Right forelimb (tissue), 1 donor: ENCODE measurements around the gene PRKG1.
"Not testable (repeated sequence)": the region's sequence is repeated elsewhere in the genome, so short reads cannot be mapped to it uniquely, and the experiment has no call there.

Source experiments
- DNase-seq: peaks from one replicate; pipeline ENCODE4 v3.0.0-alpha.2; 2018

The PRKG1 gene

DNA sequence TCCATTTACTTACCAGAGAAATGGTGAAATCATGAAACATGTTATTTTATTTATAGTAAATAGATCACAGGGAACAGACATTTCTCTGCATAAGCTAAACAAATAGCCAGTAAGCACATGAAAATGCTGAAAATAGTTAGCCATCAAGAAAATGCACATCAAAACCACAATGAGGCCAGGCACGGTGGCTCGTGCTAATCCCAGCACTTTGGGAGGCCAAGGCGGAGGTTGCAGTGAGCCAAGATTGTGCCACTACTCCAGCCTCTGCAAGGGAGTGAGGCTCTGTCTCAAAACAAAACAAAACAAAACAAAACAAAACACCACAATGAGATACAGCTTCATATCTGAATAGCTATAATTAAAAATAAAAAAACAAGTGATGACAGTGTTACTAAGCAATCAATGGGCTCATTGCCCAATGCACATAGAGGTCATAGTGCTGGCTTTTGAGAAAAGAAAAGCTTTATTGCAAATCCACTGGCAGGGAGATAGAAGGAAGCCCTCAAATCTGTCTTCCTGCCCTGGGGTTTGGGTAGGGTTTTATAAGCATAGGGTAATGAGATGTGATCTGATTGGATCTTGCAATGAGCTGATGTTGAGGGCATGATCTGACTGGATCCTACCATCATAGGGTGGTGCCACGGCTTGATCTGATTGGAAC, 608.9 kb downstream of the PRKG1 start:
- DNase-seq, result no peak

DNA sequence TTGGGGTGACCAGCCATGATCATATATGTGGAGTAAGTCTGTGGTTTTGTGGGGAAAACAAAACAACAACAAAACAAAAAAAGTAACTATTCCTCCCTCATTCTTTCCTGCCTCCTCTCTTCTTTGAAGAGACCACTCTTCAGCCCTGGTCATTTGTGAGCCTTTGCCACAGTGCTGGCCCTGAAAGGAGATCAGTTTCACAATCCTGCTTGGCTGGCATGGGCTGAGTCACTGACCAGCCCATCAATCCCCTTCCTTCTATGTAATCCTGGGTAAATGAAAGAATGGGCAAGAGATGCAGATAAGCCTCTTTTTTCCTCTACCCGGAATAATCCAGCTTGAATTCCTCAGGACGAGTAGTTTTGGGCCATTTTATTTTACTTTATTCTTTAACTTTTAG, 611.5 kb downstream of the PRKG1 start:
- DNase-seq, result no peak

DNA sequence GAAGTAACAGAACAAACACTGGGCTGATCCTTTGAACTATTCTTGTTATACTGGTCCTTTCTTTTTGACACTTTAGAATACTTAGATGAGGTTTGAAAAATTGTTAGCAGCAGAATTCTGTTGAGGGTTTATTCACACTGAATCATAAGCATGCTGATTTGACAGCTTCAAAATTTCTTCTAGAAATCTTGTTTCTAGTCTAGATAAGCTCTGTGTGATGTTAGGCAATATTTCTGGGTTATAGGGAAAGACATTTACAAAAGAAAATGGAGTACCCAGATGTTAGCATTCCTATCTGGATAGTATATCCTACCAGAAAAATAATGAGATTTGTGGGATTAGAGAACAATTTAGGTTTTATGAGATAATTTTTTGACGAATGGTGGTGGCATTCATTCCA, 613.0 kb downstream of the PRKG1 start:
- DNase-seq, result no peak

DNA sequence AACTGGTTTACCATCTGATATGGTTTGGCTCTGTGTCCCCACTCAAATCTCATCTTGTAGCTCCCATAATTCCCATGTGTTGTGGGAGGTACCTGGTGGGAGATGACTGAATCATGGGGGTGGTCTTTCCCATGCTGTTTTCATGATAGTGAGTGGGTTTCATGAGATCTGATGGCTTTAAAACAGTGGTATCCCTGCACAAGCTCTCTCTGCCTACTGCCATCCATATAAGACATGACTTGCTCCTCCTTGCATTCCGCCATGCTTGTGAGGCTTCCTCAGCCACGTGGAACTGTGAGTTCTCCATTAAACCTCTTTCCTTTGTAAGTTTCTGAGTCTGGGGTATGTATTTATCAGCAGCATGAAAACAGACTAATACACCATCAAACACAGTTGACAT, 614.5 kb downstream of the PRKG1 start:
- DNase-seq, result not testable (repeated sequence)

DNA sequence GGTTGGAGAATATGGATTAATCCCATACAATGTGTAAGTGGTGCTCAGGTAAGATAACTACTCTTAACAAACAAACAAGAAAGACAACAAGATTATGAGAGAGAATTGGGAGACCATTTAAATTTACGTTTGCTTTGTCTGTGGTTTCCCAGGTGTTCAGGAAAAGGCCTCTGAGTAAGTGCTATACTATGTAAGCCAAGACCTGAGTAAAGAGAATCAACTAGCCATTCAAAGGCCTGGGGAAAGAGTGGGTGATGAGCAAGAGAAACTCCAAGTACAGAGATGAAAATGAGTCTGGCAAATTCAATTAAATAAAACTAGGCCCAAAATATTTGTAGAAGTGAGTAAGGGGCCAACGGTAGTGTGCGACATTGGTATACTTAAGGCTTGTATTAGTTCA, 615.2 kb downstream of the PRKG1 start:
- DNase-seq, result no peak

DNA sequence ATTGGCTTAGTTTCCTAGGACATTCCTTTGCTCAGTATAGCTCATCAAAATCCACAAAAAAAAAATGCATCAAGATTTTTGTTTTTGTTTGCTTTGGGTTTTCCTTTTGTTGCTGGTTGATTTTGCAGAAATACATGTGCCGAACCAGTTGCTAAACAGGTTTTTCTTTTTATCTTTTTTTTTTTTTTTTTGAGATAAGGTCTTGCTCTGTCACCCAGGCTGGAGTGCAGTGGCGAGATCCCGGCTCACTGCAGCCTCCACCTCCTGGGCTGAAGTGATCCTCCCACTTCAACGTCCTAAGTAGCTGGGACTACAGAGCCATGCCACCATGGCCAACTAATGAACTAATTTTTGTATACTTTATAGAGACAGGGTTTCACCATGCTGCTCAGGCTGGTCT, 616.8 kb downstream of the PRKG1 start:
- no peak for DNase-seq

DNA sequence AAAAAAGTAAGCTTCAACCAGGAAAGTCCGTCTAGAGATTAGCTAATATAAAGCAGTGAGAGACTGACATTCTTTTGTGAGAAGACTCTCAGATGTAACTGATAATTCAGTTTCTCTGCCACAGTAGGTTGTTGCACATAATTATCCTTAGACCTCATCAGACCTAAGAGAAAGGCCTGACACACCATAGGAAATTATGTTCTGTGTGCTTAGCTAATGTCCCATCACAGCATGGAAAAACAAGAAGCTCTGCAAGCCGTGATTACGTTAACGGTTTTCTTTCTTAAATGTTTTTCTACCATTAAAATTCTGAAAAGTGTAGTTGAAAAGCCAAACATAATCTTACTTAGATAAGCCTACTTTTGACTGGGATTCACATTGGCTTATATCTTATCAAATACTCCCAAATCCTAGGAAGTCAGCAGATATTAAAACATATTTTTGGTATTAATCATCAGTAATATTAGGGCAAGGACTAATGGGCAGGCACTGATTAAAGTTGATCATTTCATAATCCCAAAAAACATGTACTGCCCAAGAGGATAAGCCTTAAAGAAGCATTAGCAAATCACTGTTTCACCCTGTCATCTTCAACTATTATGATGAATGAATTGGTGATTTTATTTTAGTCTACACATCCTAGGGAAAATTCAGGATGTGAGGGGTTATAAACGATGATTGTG, 619.9 kb downstream of the PRKG1 start:
- no peak for DNase-seq

DNA sequence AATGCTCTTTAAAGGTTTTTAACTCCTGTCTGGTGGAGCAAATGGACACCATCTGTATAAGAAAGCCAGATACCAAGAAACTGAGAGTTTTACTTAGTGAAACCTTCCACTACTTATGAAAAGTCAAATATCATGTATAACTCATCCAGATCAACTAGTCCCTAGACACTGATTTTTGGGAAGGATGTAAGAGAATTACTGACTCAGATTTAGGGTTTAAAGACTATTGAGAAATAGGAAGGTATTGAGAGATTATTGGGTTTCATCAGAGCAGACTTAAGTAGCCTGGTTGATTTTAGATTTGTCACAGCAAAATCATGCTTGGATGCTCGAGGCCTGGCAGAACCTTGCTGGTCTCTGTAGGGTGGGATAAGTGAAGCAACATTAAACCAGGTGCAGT, 622.0 kb downstream of the PRKG1 start:
- no peak for DNase-seq

DNA sequence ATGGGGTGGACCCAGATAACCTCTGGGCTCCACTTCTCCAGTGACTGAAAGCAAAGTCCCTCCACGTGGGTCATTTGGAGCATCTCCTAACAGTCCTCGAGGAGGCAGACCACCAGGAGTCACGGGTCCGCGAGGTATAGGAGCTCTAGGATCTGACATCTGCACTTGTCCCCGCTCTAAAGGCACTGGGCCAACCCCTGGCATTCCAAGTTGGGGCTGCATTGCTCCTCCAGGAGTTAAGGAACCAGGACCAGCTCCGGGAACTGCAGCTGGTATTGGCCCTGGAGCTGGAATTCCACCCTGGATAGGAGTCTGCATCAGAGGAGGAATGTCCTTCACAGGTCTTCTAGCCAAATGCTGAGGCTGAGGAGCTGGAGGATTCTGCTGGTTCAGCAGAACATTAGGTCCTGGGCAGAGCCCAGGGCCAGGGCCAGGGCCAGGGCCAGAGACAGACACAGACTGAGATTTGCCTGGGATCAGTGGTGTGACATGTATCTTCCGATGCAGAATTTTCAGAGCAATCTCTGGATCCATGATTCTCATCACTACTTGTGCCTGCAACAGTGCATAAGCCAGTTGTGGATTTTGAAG, 624.3 kb downstream of the PRKG1 start:
- no peak for DNase-seq

DNA sequence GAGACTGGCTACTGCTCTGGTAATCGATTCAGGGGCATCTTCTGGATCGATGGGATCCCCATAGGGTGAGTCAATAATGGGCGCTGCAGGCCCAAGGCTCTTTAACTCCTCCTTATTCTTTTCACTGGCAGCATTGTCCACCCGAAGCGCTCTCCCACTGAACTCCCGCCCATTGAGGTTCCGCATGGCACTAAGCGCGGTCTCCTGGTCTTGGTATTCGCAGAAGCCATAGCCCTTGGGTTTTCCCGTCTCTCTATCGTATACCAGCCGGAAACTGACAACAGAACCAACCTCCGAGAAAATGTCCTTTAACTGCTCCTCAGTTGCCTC, 624.8 kb downstream of the PRKG1 start:
- DNase-seq, result peak; percentile 45

DNA sequence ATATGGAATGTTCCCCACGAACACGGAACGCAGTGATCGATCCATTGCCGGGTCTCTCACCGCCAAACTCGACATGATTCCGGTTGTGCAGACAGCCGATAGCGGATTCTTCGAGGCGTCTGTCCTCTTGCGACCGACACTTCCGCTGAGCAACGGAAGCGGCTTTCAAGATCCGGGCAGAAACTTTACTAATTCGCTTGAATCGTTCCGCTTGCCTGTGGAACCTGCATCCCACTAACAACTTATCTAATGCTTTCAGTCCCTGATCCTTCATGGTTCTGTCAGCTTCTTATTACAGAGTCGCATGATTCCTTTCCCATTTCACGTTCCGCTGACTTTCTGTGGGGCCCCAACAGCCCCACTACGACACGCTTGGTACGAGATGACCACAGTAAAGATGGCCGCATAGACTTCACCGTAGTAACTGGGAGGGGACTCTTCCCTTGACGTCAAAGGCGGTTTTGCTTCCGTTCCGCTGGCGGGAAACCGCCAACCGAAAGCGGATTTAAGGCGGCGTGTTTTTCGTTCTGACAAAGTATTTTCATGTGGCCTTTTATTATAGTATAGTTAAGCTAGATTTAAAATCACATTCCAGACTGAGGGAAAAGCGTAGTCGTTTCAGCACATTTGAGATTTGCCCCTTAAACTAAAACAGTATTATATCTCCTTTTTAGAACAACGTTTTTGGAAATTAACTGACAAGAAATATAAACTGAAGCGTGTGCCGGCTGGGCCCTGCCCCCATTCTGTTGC, 625.4 kb downstream of the PRKG1 start, which contains the start of gene CSTF2T:
CSTF2T (minus strand) TSS at position 121 of the 753 bp plus-strand sequence; CDS start at position 75, 46 bp downstream.
- DNase-seq, result peak; percentile 94

DNA sequence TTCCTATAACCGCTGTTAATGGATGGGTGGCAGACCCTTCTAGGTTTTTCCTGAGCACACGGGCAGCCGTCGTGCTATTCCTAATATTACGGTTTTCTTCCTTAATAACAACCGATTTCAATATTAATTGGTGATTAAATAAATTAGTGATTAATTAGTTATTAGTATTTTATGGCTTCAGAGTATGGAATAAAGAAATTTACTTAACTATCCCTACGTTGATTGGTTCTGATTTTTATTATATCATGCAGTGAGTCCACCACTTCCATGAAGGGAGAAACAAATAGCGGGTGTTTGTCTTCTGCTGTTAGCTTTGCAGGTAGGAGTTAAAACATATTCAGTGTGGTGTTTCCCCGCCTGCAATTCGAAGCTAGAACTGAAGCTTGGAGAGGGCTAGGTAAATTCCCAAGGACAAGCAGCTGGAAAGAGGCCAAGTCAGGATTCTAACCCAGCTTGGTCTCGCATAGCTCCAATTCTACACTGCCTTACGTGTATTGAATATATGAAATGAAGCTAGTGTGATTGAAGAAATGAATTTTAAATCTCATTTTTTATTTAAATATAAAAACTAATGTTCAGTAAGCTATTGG, 626.0 kb downstream of the PRKG1 start:
- peak; percentile 48 for DNase-seq

DNA sequence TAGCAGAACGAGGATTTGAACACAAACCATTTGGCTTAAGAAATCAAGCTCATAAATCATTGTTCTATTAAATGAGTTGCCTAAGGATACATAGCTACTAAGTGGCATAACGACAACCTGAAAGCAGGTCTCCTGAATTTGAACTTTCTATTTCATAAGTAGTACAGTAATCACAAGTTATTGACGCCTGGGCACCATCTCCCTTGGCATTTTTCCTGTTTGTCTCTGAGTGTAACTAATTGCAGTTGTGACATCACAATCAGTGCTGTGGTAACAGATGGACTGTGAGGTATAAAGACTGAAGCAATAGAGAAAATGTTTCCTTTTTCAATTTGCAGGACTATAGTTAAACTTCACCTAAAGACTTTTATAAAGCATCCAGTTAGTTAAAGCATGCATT, 631.5 kb downstream of the PRKG1 start:
- no peak for DNase-seq

DNA sequence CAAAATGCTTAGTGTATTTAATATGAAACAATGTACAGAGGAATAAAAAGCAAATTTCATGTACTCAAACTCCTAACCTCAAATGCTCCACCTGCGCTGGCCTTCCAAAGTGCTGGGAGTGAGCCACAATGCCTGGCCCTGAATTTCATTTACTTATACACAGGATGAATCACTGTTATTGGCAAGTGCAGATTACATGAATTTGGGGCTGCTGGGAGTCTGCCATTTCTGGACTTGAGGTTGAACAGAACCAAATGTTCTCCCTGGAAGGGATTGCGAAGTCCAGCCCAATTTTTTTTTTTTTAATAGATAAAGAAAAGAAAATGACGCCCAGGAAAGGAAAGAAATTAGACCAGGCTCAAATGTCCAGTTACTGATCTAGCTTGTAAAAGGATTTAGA, 631.9 kb downstream of the PRKG1 start:
- DNase-seq, result no peak

DNA sequence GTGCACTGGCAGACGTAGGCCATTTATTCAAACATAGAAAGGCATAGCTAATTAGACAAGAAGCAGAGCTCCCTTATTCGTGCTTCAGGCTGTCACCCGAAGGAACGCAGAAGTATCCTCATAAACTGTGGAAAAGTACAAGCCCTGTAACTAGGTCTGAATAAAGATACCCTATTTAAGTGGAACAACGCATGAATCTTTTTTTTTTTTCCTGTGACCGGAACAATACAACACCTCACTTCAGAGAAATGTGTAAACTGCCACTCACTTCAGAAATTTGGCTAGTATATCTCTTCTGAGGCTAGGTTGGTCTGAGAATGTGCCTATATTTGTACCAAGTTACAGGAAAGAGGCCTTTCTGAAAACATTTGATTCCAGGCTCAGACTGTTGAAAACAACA, 633.1 kb downstream of the PRKG1 start:
- no peak for DNase-seq

DNA sequence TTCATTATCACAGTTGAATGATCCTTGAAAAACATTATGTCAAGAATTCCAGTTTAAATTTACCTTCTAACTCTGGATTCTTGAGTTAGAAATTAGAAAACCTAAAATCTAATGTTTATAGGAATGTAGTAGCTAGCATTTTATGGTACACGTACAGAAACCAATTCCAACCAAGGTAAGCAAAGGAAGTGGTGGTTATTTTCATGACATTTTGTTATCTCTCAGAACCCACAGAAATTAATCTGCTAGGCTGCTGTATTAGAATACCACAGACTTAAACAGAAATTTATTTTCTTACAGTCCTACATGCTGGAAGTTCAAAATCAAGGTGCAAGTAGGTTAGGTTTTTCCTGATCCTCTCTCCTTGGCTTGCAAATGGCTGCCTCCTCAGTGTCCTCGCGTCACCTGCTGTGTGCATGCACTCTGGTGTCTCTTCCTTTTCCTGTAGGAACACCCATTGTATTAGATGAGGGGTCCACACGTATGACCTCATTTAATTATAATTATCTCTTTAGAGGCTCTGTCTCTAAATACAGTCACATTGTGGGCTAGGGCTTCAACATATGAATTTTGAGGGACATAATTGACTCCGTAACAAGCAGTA, 633.6 kb downstream of the PRKG1 start:
- DNase-seq, result no peak

DNA sequence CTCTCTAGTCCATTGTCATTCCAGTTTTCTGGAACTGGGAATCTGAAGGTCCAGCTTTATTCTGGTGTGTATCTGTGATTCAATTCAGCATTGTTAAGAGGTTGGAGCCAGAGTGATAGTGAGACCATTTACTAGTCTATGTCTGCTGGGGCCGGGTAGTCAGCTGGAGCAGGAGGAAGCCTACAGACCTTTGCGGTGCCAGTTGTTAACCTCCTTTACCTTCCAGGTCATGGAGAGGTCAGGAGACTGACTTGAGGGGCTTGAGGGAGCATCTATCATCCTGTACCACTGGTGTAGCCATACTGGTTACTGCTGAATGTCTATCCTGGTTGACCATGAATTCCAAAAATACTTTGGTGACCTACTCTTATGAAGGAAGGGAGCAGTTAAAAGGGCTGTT, 634.3 kb downstream of the PRKG1 start:
- DNase-seq, result no peak

DNA sequence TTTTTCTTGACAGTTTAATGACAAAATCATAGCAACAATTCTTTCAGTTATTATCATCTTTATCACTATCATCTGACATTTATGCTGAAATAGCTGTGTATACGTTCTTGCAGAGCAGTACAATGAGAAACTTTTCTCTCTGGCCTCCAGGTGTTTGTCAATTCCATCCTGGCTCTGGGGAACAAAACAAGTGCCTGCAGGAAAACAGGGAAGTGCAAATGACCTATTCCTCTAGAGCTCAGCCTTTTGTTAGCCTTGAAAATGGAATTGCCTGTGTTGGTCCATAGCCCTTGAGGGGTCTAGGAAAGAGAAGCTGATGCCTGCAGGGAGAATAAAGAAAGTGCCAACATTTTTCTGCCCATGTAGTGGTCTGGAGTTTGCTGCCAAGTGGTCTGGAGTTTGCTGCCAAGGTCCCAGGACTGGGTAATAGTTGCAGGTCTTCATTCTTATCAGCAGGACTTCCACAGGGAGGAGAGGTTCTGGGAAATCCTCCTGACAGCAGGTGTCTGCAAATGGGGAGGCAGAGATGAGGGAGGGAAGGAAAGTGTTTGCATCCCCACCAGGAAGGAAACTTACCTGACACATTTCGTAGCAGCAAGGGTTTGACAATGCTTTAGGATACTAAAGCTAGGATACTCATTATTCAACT, 635.2 kb downstream of the PRKG1 start:
- DNase-seq, result no peak

DNA sequence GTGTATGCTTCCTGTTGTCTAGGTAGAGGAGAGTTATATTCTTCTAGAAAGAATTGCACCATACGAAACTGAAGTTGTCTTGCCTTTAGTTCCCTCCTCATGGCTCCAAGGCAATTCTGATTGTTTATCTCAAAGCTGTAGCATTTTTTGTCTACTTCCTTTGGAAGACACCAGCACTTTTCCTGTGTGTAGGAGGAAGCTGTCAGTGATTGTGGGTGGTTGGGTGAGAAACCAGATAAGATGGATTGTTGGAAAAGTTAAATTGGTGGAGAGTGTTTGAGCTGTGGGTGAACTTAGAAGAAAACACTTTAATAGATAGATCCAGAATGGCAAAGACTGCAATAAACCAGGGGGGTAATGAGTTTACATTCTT, 637.2 kb downstream of the PRKG1 start:
- DNase-seq, result no peak

DNA sequence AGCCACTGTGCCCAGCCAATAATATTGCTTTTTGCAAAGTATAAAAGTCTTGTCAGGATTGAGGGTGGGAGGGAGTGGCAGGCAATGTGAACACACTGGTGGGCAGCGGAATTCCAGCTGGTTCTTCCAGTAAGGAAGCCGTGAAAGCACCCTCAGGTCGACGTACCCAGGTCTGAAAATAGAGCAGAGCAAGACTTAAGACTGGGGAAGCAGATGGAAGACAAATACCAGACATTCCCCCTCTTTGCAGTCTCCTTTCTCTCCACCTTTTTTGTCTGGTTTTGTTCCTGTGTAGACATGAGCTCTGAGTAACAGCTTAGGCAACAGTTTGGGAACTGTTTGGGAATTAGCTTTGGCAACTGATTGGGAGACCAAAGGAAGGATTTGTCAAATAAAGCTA, 642.7 kb downstream of the PRKG1 start:
- DNase-seq, result no peak

DNA sequence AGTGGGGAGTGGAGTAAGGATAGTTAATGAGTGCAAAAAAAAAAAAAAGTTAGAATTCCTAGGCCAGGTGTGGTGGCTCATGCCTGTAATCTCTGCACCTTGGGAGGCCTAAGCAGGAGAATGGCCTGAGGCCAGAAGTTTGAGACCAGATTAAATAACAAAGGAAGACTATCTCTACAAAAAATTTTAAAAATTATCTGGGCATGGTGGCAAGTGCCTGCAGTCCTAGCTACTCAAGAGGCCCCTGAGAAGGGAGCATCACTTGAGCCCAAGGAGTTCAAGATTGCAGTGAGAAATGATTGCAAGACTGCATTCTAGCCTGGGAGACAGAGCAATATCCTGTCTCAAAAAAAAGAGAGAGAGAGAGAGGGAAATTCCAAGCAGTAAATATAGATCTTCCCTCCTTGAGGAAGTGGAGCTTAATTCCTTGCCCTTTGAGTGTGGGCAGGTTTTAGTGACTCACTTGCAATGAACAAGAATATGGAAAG, 644.6 kb downstream of the PRKG1 start:
- no peak for DNase-seq

DNA sequence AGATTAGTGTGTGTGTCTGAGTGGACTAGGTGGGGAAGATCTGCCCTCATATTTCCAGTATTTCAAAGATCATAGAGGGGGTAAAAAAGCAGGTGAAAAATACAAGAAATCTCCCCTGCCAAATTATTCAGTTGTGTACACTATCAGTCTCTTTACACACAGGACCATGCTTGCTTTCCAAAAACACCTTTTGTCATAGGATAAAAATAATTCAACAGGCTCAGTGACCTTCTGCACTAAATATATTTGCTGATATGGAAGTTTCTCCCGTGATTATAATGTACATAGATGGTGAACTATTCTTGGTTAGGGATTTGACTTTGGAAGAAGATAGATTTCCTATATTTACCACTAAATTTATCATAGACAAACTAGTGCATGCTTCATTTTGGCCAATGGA, 649.8 kb downstream of the PRKG1 start:
- DNase-seq, result no peak
